Renal pelvis (tissue), 4 donors: Measurements from ENCODE around the gene DAB2IP. TPM values are rescaled to one million over a fixed set of nuclear protein-coding genes. Genes with fewer than 3 reads are reported as not detected.
"Not testable (repeated sequence)": the region's sequence is repeated elsewhere in the genome, so short reads cannot be mapped to it uniquely, and the experiment has no call there.

Source experiments
- DNase-seq: peaks from one replicate; pipeline ENCODE4 v3.0.0-alpha.2; 2013
- polyA plus RNA-seq, 3 donors: library from polyadenylated mRNA; unstranded; fragments of 120-200 nt; gene quantifications; one replicate each; pipeline ENCODE4 v1.2.1, GENCODE V29; 2013; ENCODE audit not compliant: insufficient read length in 3 of 3

The DAB2IP gene
- polyA plus RNA-seq, 3 donors = 40.0 to 49.1 (median 48.2) TPM

- DNase-seq = no peak
These were observed 28.8 kb upstream of the DAB2IP start for GRCh38 chr9:121622387-121623203.

GRCh38 chr9:121623430-121623829, 28.0 kb upstream of the DAB2IP start:
- not testable (repeated sequence) for DNase-seq

- no peak for DNase-seq
These were observed 25.8 kb upstream of the DAB2IP start for GRCh38 chr9:121625590-121625989.

GRCh38 chr9:121626012-121626411, 25.4 kb upstream of the DAB2IP start:
- no peak for DNase-seq

GRCh38 chr9:121627427-121627826, 24.0 kb upstream of the DAB2IP start:
- no peak for DNase-seq

- DNase-seq = no peak
These were observed 23.0 kb upstream of the DAB2IP start for GRCh38 chr9:121628401-121628800.

GRCh38 chr9:121631115-121631514, 20.3 kb upstream of the DAB2IP start:
- no peak for DNase-seq

- no peak for DNase-seq
These were observed 19.4 kb upstream of the DAB2IP start for GRCh38 chr9:121631978-121632418.

GRCh38 chr9:121633119-121633714, 18.2 kb upstream of the DAB2IP start:
- no peak for DNase-seq

- DNase-seq = no peak
These were observed 17.7 kb upstream of the DAB2IP start for GRCh38 chr9:121633736-121634135.

- DNase-seq = no peak
These were observed 16.8 kb upstream of the DAB2IP start for GRCh38 chr9:121634329-121635261.

GRCh38 chr9:121635300-121635876, 16.0 kb upstream of the DAB2IP start:
- no peak for DNase-seq

- no peak for DNase-seq
These were observed 15.0 kb upstream of the DAB2IP start for GRCh38 chr9:121636341-121636865.

- DNase-seq = no peak
These were observed 14.3 kb upstream of the DAB2IP start for GRCh38 chr9:121636978-121637712.

- no peak for DNase-seq
These were observed 13.7 kb upstream of the DAB2IP start for GRCh38 chr9:121637713-121638220.

- no peak for DNase-seq
These were observed 13.0 kb upstream of the DAB2IP start for GRCh38 chr9:121638399-121638798.

GRCh38 chr9:121638901-121639592, 12.4 kb upstream of the DAB2IP start:
- DNase-seq = no peak

- DNase-seq = no peak
These were observed 11.8 kb upstream of the DAB2IP start for GRCh38 chr9:121639619-121640018.

- no peak for DNase-seq
These were observed 11.4 kb upstream of the DAB2IP start for GRCh38 chr9:121640076-121640475.
